HG03159 (cell line): ENCODE data around the gene SPDYE2.
A peak's percentile ranks its signal among the peaks of the same experiment; 100 is the strongest.
"Not testable (repeated sequence)": the region's sequence is repeated elsewhere in the genome, so short reads cannot be mapped to it uniquely, and the experiment has no call there.

Source experiments
- ATAC-seq: cut with Tn5 transposase; IDR thresholded peaks from one replicate; pipeline ENCODE4 v1.9.1; 2021; ENCODE audit warnings: mild to moderate bottlenecking, moderate library complexity; ENCODE audit not compliant: unreplicated experiment

The SPDYE2 gene

GRCh38 chr7:102599699-102600098 is 48.7 kb downstream of the SPDYE2 start:
- not testable (repeated sequence) for ATAC-seq

DNA sequence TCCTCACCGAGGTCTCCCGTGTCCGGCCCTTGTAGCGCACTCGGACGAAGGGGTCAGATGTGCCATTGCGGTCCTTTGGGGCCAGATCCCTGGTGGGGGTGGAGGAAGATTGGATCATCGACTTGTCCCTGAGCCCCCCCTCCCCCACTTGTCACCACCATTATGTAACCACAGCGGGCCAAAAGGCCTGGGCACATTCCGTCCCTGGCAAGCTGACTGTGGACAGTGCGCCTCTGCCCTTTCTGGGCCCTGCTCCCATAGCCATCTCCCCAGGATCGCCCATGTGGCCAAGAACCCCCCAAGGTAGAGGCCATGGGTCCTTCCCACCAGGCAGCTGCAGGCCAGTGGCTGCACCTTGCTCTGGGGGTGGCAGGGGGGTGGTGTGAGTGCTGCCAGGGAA is 51.3 kb downstream of the SPDYE2 start:
- ATAC-seq: not testable (repeated sequence)

- not testable (repeated sequence) for ATAC-seq
These were observed 53.6 kb downstream of the SPDYE2 start for GRCh38 chr7:102604431-102605145.

DNA sequence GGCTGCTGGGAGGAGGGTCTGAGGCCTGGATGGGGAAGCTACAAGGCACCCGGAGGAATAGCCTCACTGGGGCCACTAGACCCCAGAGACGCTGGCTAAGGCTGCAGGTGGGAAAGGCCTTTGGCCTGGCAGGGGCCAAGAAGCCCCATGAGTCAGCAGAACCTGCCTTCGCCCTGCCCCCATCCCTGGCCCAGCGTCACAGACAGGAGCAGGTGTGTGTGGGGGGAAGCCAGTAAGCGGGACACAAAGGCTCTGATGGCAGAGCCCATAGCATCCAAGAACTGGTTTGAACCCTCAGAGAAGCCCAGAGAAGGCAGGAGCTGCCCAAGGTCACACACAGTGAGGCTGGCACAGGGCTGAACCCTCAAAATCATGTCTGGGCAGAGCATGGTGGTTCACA is 55.8 kb downstream of the SPDYE2 start:
- not testable (repeated sequence) for ATAC-seq

DNA sequence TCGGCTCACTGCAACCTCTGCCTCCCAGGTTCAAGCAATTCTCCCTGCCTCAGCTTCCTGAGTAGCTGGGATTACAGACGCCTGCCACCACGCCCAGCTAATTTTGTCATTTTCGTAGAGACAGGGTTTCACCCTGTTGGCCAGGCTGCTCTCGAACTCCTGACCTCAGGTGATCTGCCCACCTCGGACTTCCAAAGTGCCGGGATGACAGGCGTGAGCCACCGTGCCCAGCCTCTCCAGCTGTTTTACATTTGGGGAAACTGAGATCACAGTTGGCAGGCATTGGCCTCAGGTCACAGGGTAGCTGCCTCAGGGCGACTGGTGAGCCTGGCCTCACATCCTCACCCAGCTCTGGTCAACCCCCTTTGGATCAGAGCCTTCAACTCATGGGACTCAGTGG is 58.7 kb downstream of the SPDYE2 start:
- ATAC-seq: not testable (repeated sequence)

- ATAC-seq: not testable (repeated sequence)
These were observed 59.4 kb downstream of the SPDYE2 start for GRCh38 chr7:102610441-102610840.

- ATAC-seq: peak; percentile 35
These were observed 60.1 kb downstream of the SPDYE2 start for GRCh38 chr7:102611013-102611674.

GRCh38 chr7:102611675-102612325 is 60.8 kb downstream of the SPDYE2 start:
- ATAC-seq: not testable (repeated sequence)
